HG03175 (cell line): ENCODE measurements around the gene ATP1A4.
"Not testable (repeated sequence)": the region's sequence is repeated elsewhere in the genome, so short reads cannot be mapped to it uniquely, and the experiment has no call there.

ENCODE experiments used
- ATAC-seq: cut with Tn5 transposase; IDR thresholded peaks from one replicate; pipeline ENCODE4 v1.9.1; 2021; ENCODE audit warnings: mild to moderate bottlenecking, moderate library complexity; ENCODE audit not compliant: unreplicated experiment

The ATP1A4 gene

DNA sequence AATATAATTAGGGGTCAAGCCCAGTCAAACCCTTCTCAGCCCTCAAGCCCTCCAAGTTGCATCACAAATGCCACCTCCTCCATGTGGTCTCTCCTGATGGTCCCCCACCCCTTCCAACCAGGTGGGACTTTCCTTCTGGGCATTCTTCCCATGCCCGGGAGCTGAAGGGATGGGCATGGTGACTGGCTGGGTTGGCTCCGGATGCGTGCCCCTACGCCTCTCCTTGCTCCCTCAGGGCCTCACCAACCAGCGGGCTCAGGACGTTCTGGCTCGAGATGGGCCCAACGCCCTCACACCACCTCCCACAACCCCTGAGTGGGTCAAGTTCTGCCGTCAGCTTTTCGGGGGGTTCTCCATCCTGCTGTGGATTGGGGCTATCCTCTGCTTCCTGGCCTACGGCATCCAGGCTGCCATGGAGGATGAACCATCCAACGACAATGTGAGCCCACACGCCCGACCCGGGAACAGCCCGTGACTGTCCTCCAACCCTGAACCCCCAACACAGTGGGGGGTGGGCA, 28.4 kb upstream of the ATP1A4 start:
- no peak for ATAC-seq

DNA sequence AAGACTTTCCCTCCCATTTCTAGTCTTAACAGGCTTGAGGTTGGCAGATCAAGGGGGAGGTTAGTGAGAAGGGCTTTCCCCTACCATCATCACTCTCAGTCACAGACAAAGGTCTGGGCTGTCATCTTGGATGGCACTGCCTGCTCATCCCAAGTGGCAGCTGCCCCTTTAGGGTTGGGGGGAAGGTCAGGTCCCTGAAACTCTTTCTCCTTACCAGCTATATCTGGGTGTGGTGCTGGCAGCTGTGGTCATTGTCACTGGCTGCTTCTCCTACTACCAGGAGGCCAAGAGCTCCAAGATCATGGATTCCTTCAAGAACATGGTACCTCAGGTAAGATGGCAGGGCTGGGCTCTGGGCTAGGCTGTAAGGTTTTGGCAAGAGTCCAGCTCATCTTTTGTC, 27.7 kb upstream of the ATP1A4 start:
- ATAC-seq = no peak

DNA sequence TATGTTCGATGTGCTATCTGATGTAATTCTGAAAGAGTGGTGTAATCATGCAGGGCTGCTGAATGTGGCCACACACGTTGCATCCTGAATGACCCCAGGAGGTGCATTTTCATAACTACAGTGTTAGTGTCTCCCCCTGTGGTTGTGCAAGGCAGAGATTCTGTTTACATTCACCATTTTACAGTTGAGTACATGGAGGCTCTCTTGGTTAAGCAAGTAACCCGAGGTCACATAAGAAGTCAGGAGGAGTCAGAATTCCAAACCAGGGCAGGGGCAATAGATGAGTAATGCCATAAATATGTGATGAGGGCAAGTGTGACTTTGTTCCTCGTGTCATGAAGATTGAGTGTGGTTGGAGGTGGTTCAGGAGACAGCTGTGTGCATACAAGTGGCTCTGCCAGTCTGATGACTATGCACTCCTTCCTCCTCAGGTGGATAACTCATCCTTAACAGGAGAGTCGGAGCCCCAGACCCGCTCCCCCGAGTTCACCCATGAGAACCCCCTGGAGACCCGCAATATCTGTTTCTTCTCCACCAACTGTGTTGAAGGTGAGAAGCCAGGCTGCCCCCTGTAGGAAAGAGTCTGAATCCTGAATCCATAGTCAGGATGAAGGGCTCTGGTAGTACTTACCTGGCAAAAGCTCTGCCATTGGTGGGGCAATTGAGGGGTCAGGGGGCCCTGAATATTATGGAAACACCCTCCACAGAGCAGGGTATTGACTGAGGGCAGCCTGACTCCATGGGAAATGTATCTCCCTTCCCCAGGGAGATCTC, 26.5 kb upstream of the ATP1A4 start:
- ATAC-seq = no peak

DNA sequence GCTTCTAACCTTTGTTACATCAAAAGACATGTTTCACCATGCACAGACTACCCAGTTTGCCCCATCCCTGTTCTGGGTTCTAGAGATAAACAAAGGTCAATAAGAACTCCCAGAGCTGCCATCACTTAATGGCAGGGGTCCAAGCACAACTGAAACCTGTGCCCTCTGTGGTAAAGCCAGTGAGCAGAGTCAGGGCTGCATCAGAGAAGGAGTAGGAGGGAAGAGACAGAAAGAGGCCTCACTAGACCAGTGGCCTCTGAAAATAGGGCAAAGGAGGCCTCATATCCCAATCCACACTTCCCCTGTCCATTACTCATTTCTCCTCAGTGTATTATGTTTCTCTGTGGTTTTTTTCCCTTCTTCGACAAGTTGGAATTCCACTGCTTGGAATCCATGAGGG, 25.7 kb upstream of the ATP1A4 start:
- no peak for ATAC-seq

DNA sequence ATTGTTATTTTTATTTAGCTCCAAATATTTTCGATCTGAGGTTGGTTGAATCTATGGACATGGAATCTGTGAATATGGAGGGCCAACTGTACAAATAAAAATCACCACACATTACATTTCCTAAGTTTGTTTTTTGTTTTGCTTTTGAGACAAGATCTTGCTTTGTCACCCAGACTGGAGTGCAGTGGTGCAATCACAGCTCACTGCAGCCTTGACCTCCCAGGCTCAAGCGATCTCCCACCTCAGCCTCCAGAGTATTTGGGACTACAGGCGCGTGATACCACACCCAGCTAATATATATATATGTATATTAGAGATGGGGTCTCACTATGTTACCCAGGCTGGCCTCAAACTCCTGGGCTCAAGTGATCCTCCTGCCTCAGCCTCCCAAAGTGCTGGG, 25.1 kb upstream of the ATP1A4 start:
- ATAC-seq = not testable (repeated sequence)

DNA sequence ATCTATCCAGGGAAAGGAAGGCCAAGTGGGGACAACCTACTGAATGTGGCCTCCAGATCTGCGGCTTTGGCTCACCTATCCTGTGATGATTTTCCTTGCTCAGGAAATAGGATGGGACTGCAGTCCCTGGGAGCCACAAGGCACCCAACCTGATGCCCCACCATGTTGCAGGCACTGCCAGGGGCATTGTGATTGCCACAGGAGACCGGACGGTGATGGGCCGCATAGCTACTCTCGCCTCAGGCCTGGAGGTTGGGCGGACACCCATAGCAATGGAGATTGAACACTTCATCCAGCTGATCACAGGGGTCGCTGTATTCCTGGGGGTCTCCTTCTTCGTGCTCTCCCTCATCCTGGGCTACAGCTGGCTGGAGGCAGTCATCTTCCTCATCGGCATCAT, 24.0 kb upstream of the ATP1A4 start:
- ATAC-seq = no peak

DNA sequence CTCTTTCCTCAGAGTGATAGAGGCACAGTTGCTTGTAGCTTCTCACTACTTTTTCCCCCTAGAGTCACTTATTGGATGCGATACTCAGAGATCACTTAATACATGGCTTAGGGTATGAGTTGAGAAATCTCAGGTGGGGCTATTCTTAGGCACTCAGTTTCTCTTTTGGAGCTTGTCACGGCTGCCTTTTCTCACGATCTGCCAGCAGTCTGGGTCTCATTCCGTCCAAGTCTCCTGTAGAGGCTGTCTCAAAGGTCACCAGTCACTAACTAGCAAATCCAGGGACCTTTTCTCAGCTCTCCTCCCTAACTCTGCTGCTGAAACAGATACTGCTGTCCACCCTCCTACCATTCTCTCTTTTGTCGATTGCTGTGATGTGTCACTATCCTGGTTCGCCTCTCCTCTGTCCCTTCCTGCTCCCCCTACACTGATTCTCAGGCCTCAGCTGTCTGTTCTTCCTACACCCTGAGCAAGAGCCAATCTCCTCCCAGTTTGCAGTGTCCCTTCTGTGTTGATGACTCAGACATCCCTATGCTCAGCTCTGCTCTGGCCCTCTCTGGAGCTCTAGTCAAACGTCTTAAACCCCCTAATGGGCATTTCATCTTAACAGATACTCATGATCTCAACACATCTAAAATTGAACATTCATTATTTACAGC, 23.4 kb upstream of the ATP1A4 start:
- ATAC-seq = no peak

DNA sequence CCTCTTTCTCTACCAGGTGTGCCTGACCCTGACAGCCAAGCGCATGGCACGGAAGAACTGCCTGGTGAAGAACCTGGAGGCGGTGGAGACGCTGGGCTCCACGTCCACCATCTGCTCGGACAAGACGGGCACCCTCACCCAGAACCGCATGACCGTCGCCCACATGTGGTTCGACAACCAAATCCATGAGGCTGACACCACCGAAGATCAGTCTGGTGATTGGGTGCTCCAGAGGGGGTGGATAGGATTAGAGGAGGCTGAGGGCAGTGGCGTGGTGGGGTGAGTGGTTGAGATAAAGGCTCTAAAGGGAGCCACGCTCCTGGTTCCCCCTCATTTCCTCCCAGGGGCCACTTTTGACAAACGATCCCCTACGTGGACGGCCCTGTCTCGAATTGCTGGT, 22.8 kb upstream of the ATP1A4 start:
- ATAC-seq = no peak

DNA sequence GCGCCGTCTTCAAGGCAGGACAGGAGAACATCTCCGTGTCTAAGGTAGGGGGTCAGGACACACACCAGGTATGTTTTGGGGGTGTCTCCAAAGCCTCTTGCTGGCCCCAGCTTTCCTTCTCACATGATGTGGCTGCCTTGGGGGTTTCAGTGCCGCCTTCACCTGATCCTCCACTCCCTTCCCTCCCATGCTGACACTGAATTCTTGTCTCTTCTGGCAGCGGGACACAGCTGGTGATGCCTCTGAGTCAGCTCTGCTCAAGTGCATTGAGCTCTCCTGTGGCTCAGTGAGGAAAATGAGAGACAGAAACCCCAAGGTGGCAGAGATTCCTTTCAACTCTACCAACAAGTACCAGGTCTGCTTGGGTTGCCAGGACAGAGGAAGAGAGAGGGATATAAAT, 22.4 kb upstream of the ATP1A4 start:
- no peak for ATAC-seq

DNA sequence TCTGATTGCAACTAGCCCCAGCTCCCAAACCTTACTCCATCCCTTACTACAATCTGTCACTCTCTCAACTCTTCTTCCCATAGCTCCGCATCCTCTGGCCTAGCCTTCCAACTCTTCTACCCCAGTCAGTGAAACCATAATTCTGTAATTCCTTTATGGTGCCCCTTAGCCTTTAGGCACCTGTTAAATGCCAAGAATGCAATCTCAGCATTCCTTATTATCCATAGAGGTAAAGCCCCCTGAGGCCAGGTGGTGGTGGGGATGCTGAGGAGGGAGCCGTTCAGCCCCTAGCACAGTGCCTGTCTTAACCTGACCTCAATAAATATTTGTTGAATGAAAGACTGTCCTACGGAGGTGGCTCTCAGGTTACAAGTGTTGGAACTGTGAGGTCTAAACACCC, 21.8 kb upstream of the ATP1A4 start:
- no peak for ATAC-seq

DNA sequence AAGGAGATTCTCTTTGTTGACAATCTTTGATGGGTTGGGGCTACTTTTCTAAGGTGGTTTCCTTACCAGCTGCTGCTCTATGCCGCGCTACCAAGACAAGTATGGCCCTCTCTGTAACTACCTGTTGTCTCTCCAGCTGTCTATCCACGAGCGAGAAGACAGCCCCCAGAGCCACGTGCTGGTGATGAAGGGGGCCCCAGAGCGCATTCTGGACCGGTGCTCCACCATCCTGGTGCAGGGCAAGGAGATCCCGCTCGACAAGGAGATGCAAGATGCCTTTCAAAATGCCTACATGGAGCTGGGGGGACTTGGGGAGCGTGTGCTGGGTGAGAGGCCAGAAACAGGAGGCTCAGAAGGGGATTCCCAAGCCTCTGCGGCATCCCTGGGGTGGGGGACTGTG, 21.4 kb upstream of the ATP1A4 start:
- ATAC-seq = no peak

DNA sequence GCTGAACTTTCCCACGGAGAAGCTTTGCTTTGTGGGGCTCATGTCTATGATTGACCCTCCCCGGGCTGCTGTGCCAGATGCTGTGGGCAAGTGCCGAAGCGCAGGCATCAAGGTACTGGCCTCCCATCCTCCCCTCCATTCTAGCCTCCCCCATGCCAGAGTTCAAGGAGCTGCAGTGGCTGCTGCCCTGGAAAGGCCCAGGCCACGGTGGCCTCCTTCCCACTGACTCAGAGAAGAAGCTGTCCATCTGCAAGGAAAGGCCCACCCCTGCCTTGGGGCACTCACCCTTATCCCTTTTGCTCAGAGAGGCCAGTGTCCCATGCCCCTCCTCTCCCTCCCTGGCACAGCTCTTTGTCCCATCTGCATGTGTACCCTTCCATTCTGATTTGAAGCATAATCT, 20.9 kb upstream of the ATP1A4 start:
- ATAC-seq = no peak

DNA sequence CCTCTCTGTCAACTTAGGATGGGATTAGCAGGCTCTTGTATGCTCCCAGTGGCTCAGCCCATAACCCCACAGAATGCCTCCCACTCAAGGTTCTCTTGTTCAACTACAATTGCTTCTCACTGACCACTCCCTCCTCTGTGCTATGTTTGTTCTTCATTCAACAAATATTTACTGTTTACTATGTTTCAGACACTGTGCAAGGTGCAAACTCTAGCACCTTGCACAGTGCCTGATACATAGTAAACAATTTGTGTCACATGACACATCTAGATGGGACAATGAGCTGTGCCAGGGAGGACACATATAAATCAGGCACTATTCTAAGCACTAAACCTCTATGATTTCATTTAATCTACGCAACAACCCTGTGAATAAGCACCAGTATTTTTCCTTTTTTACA, 20.5 kb upstream of the ATP1A4 start:
- ATAC-seq = no peak

DNA sequence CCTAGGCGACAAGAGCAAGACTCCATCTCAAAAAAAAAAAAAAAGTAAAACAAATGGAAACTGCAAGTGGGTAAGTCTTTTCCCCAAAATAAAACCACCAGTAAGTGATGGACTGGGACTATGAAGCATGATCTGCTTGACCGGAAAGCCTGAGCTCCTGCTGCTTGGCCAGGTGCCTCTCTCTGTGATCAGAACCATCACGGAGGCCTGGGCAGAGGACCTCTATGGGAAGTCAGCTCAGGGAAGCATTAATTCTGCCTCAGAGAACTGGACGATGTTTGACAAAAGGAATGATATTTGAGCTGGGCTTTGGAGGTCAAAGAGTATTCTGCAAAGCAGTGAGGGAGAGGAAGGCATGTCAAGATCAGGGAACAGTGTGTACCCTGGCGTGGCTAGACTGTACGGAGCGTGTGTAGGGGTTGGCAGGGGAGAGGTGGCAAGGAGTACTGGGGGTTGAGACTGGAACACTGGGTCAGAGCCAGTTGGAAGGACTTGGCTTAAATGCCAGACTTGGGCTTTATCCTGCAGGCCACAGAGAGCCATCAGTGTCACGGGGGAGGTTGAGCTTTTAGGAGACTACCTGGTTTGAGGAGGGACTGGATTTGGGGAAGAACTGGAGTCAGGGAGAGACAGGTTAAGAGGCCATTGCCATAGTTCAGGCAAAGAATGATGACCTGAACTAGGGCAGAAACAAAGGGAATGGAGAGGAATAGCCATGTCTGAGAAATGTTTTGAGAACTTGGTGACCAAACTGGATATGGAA, 19.4 kb upstream of the ATP1A4 start:
- ATAC-seq = no peak

DNA sequence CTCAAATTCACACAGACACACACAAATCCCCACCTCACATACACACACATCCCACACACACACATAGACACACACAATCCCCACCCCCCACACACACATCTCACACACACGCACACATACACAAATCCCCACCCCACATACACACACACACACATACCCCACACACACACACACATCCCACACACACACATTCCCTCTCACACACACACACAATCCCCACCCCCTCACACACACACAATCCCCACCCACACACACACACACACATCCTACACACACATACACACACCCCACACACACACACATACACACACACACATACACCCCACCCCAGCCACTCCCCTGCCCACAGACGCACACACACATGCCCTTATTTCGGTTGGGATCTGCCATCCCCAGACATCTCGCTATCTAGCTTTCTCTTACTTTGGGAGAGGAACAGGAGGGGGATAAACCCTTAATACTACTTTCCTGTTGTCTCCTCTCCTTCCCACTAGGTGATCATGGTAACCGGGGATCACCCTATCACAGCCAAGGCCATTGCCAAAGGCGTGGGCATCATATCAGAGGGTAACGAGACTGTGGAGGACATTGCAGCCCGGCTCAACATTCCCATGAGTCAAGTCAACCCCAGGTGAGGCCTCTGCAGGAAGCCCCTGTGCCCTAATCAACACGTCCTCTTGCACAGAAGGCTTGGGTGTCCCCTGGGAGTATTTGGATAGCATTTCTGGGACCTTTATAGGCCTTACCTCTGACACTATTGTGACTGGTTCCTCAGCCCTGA, 17.2 kb upstream of the ATP1A4 start:
- no peak for ATAC-seq

DNA sequence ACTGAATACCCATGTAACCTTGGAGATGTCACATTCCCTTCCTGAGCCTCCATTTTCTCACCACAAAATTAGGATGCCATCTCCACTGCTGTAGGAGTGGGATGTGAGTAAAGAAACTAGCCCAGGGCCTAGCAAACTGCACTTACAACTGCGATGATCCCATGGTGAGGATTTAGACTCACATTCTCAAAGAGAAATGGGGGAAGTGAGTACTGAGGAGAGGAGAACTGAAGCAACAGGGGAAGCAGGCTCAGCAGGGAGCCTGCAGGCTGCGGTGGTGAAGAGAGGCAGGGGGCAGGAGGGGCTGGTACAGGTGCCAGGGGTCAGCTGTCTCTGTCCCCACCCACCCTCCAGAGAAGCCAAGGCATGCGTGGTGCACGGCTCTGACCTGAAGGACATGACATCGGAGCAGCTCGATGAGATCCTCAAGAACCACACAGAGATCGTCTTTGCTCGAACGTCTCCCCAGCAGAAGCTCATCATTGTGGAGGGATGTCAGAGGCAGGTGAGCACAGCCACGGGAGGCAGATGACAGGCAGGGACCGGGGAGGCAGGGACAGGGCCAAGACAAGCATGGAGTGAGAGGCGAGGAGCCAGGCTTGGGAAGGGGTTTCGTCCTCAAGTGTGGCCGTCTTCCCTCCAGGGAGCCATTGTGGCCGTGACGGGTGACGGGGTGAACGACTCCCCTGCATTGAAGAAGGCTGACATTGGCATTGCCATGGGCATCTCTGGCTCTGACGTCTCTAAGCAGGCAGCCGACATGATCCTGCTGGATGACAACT, 16.4 kb upstream of the ATP1A4 start:
- no peak for ATAC-seq

DNA sequence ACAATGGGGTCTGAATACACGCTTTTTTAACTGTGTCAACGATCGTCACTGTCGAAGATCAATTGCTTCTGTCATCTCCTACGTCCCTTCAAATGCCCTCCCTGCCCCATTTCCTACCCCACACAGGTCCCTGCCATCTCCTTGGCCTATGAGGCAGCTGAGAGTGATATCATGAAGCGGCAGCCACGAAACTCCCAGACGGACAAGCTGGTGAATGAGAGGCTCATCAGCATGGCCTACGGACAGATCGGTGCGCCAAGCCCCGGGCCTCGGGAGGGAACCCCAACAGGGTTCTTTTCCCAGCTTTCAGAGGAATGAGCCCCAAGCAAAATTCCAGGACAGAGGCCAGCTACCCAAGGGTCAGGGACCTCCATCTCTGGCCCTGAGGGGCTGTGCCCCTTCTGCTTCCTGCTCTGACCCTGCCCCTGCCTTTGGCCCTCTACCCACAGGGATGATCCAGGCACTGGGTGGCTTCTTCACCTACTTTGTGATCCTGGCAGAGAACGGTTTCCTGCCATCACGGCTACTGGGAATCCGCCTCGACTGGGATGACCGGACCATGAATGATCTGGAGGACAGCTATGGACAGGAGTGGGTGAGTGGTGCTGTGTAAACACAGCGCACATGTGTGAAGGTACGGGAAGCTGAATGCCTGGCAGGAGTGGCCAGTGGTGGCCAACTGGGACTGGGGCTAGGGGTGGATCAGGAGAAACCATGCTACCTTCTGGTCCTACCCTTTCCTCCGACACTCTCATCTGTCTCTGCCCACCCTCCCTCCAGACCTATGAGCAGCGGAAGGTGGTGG, 15.1 kb upstream of the ATP1A4 start:
- no peak for ATAC-seq

DNA sequence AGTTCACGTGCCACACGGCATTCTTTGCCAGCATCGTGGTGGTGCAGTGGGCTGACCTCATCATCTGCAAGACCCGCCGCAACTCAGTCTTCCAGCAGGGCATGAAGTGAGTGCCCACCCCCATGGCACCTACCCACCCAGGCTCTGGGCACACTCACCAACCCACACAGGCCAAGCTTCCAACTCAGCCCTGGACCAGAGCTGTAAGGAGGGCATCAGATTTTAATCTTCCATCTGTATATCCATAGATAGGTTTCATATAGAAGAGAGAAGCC, 14.5 kb upstream of the ATP1A4 start:
- no peak for ATAC-seq

DNA sequence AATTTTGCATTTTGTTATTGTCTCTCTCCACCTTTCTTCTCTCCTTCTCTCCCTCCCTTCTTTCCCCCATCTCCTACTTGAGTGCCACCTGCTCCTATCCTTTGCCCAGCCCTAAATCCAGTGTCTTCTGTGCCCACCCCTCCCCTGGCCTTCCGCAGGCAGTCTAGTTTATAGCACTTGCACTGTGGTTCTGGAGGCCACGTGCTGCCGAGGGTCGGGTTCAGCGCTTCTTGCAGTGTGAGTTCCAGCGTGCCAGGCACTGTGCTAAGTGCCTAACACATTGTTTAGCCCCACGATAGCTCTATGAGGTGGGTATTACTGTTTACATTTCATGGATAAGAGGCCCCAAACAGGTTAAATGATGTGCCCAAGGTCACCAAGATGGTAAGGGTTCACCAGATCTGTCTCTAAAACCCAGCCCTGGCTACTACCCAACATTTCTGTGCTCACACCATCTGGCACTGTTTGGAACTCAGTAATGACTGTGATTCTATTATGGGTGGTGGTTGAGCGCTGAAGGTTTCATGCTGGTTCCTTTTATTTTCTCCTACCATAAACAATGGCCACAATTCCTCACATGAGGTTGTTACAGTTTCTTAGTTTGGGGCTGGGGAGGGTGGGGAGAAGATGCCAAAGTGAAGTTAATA, 14.1 kb upstream of the ATP1A4 start:
- ATAC-seq = no peak
